Raji (cell line): ENCODE measurements around the gene OR2A1.
"Not testable (repeated sequence)": the region's sequence is repeated elsewhere in the genome, so short reads cannot be mapped to it uniquely, and the experiment has no call there.

Source experiments
- POLR2A ChIP-seq: IDR thresholded peaks from 2 replicates; pipeline ENCODE4 v1.6.1; 2011; ENCODE audit warnings: low read depth, low read length, control low read depth; ENCODE audit not compliant: insufficient read depth

The OR2A1 gene

DNA sequence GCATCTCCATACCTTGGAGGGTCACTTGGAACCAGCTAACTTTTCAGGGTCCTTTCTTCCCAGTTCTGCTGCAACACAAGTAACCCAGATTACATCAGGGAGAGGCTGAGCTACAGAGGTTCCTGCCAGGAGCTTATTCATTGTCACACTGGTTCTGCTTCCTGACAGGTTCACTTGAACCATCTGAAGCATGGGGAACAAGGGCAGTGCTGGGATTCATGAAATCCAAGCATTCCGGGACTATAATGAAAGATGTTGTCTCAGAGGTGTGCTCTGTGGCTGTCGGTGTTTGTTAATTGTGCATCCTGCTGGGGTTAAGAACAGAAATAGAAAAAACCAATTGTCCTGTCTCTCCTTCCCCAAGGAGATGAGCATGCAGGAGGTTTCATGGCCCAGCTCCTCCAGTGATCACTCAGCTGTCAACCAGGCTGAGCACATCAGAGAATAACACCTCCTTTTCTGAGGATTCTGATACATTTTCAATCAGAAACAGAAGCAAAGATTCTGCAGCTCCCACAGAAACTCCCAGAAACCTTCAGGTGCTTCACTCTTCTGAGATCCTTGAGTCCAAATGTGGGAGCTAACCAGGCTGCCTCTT is at the start of gene OR2A1:
OR2A1 (plus strand) TSS at position 548 of the 598 bp plus-strand sequence. CDS start 5,706 bp downstream, outside the sequence.
- not testable (repeated sequence) for TF ChIP-seq POLR2A

DNA sequence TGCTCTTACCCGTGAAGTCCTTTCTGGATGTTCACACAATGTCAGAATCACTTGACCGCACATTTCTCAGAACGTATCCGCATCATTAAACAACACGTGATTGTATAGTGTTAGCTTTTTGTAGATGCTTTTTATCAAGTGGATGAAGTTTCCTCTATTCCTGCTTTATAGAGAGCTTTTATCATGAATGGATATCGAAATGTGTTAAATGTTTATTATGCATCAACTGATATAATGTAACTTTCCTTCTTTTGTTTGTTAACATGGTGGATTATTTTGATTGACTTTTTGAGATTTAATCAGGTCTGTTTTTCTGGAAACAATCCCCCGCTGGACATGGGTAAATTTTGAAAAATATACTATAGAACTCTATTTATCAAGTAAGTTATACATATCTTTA is 47.5 kb upstream of the OR2A1 start, which contains the start of gene OR2A7:
OR2A7 (minus strand) TSS at position 101 of the 400 bp plus-strand sequence. CDS start 5,164 bp downstream, outside the sequence.
- not testable (repeated sequence) for TF ChIP-seq POLR2A

DNA sequence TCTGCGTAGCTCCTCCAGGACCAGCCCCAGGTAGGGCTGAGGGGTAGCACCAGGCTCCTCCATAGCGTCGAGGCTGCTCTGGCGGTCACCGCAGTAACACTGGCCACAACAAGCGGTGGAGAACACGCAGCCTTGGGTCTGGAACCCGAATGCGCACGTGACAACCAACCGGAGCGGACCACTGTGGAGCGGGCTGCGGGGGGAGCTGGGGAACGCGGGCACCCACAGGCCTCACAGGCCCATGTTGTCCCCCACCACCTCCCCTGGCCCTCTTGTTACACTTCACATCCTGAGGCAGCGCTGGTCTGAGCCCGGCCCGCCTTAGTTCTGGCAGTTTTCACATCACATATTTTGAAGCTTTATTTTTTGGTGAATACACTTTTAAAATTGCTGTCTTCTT is 43.0 kb upstream of the OR2A1 start, which contains the start of gene CTAGE8:
CTAGE8 (minus strand) TSS at position 101 of the 400 bp plus-strand sequence; CDS start at position 63, 38 bp downstream.
- not testable (repeated sequence) for TF ChIP-seq POLR2A

DNA sequence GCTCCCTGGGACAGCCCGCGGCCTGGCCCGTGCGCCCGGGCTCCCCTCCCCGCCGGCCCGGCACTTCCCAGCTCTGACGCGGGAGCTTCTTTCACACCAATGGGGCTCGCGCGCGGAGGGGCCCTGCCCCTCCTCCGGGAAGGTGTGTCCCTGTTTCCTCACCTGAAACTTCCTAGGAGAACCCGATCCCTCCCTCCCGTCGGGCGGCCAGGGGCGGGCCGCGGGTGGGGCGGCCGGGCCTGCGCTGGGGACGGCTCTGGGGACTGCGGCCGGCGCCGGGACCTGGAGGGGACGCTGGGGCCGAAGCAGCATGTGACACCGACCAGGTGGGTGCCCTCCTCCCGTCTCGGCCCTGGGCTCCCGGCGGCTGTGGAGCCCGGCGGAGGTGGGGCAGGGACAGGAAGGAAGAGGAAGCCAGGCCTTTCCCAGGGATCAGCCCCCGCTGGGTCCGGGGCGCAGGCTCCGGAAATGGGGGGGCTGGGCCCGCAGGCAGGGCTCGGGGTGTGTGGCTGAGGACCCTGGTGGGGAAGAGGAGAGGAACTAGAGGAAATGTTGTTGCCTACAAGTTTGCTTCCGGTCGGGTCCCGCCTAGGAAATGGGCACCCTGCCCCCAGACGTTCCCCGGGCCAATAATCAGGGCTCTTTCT is 43.1 kb downstream of the OR2A1 start, which contains the start of gene ARHGEF5:
ARHGEF5 (plus strand) TSS at position 227 of the 647 bp plus-strand sequence. CDS start 7,268 bp downstream, outside the sequence.
- not testable (repeated sequence) for TF ChIP-seq POLR2A
